H1 (cell line): Measurements from ENCODE around the gene CHMP4B. TPM values are rescaled to one million over a fixed set of nuclear protein-coding genes. Genes with fewer than 3 reads are reported as not detected.

Experiments used
- CTCF ChIA-PET: fragments of 300-600 bp; sonication (Branson Sonifier 250); formaldehyde crosslinking; loops from one replicate; lab custom pipeline; 2021; ENCODE audit not compliant: partially characterized antibody; lab: Charles Lee
- POLR2A ChIA-PET: fragments of 300-600 bp; sonication (Branson Sonifier 250); formaldehyde crosslinking; loops from one replicate; lab custom pipeline; 2021; ENCODE audit warnings: inconsistent platforms; ENCODE audit not compliant: partially characterized antibody; lab: Charles Lee
- DNase-seq, 2 experiments: peaks; one replicate each; pipeline versions ENCODE4 v3.0.0 to v3.0.0-alpha.2; 2010 to 2022; ENCODE audit warnings: low spot score in 2 of 2, low read depth in 1 of 2, mixed read lengths in 1 of 2
- FAIRE-seq: peaks from 2 replicates; lab custom pipeline; 2011; peaks lifted over from hg19 to GRCh38; lab: Jason Lieb, UNC
- H2AFZ ChIP-seq: 2 replicates; pipeline ENCODE4 v1.8.1; 2012; ENCODE audit warnings: low read length, inconsistent platforms
- H2AK5ac ChIP-seq: 2 replicates; pipeline ENCODE4 v1.6.1; 2013; ENCODE audit warnings: low read depth, low read length
- H2BK120ac ChIP-seq: replicated peaks from 2 replicates; pipeline ENCODE3; 2013; ENCODE audit warnings: low read depth, low read length, inconsistent platforms
- H2BK12ac ChIP-seq: 2 replicates; pipeline ENCODE4 v1.6.1; 2013; ENCODE audit warnings: low read depth, low read length
- H2BK15ac ChIP-seq: 2 replicates; pipeline ENCODE4 v1.6.1; 2013; ENCODE audit warnings: low read length
- H2BK20ac ChIP-seq: 2 replicates; pipeline ENCODE4 v1.6.1; 2013; ENCODE audit warnings: low read length
- H2BK5ac ChIP-seq: 2 replicates; pipeline ENCODE4 v1.6.1; 2013; ENCODE audit warnings: low read depth, low read length
- H3K14ac ChIP-seq: 2 replicates; pipeline ENCODE4 v1.6.1; 2013; ENCODE audit warnings: inconsistent platforms; ENCODE audit not compliant: insufficient read length
- H3K18ac ChIP-seq: 2 replicates; pipeline ENCODE4 v1.6.1; 2013; ENCODE audit warnings: low read length; ENCODE audit errors: extremely low read depth
- H3K23ac ChIP-seq: 2 replicates; pipeline ENCODE4 v1.6.1; 2013; ENCODE audit warnings: inconsistent platforms; ENCODE audit not compliant: insufficient read length
- H3K23me2 ChIP-seq: 2 replicates; pipeline ENCODE4 v1.6.1; 2013; ENCODE audit warnings: low read depth, low read length
- H3K27ac ChIP-seq: 2 replicates; pipeline ENCODE4 v1.6.1; 2011; ENCODE audit warnings: low read depth, low read length, inconsistent platforms
- H3K27me3 ChIP-seq, 4 experiments: replicated peaks in 1 of 4; 1 replicate in 1 of 4; 2 replicates in 3 of 4; pipeline versions ENCODE4 v1.6.1 to v1.8.1; 2011 to 2013; ENCODE audit warnings: low read length in 3 of 4, mild to moderate bottlenecking in 3 of 4, inconsistent platforms in 2 of 4, mixed read lengths in 2 of 4, moderate library complexity in 1 of 4; ENCODE audit not compliant: control insufficient read depth in 3 of 4, insufficient read depth in 3 of 4; ENCODE audit errors: extremely low read depth in 1 of 4
- H3K36me3 ChIP-seq, 4 experiments: 2 replicates each; pipeline versions ENCODE4 v1.6.1 to v1.8.1; 2011 to 2013; ENCODE audit warnings: mild to moderate bottlenecking in 4 of 4, low read length in 3 of 4, moderate library complexity in 2 of 4, control low read depth in 1 of 4, inconsistent platforms in 1 of 4; ENCODE audit not compliant: insufficient read depth in 4 of 4, control insufficient read depth in 2 of 4
- H3K4ac ChIP-seq: replicated peaks from 2 replicates; pipeline ENCODE3; 2013; ENCODE audit warnings: low read length, low read depth, mixed read lengths, inconsistent platforms; ENCODE audit not compliant: insufficient read length
- H3K4me1 ChIP-seq, 4 experiments: replicated peaks in 1 of 4; 1 replicate in 1 of 4; 2 replicates in 3 of 4; pipeline versions ENCODE4 v1.6.1 to v1.8.1; 2011 to 2013; ENCODE audit warnings: low read length in 3 of 4, inconsistent platforms in 2 of 4, mixed read lengths in 1 of 4; ENCODE audit not compliant: insufficient read depth in 4 of 4, control insufficient read depth in 3 of 4
- H3K4me2 ChIP-seq, 2 experiments: 2 replicates each; pipeline versions ENCODE4 v1.6.1 to v1.8.1; 2011 to 2013; ENCODE audit warnings: low read depth in 2 of 2, low read length in 2 of 2, control low read depth in 1 of 2, inconsistent platforms in 1 of 2, mild to moderate bottlenecking in 1 of 2; ENCODE audit not compliant: insufficient read depth in 1 of 2
- H3K4me3 ChIP-seq, 4 experiments: fragments of 200-600, 300-600 bp in 1 of 4; sonication (generic), shearing (Covaris generic), sonication (Bioruptor Twin) in 1 of 4; 2 replicates each; pipeline versions ENCODE4 v1.5.1 to v1.8.1; 2011 to 2016; ENCODE audit warnings: low read length in 4 of 4, low read depth in 3 of 4, control low read depth in 2 of 4, inconsistent platforms in 2 of 4, mild to moderate bottlenecking in 2 of 4, mixed read lengths in 1 of 4, moderate library complexity in 1 of 4; ENCODE audit not compliant: insufficient read depth in 2 of 4; ENCODE audit errors: extremely low read depth in 1 of 4
- H3K56ac ChIP-seq: replicated peaks from 2 replicates; pipeline ENCODE3; 2013; ENCODE audit warnings: low read depth, mild to moderate bottlenecking, mixed read lengths, low read length, inconsistent platforms; ENCODE audit not compliant: insufficient read length
- H3K79me1 ChIP-seq: 2 replicates; pipeline ENCODE4 v1.6.1; 2013; ENCODE audit warnings: low read depth, low read length, control low read depth
- H3K79me2 ChIP-seq, 2 experiments: 2 replicates each; pipeline versions ENCODE4 v1.6.1 to v1.8.1; 2012 to 2013; ENCODE audit warnings: low read length in 2 of 2, mild to moderate bottlenecking in 2 of 2, inconsistent platforms in 1 of 2; ENCODE audit not compliant: insufficient read depth in 2 of 2, control insufficient read depth in 1 of 2
- H3K9ac ChIP-seq, 4 experiments: replicated peaks in 1 of 4; 1 replicate in 1 of 4; 2 replicates in 3 of 4; pipeline versions ENCODE4 v1.6.1 to v1.8.1; 2011 to 2013; ENCODE audit warnings: low read depth in 3 of 4, low read length in 3 of 4, control low read depth in 2 of 4, mild to moderate bottlenecking in 2 of 4, moderate library complexity in 2 of 4, inconsistent platforms in 1 of 4; ENCODE audit errors: extremely low read depth in 1 of 4
- H3K9me3 ChIP-seq, 2 experiments: 2 replicates each; pipeline versions ENCODE4 v1.6.1 to v1.8.1; 2012 to 2013; ENCODE audit warnings: mild to moderate bottlenecking in 2 of 2, moderate library complexity in 2 of 2, control low read depth in 1 of 2, inconsistent platforms in 1 of 2, low read depth in 1 of 2, low read length in 1 of 2, mixed read lengths in 1 of 2; ENCODE audit not compliant: insufficient read depth in 2 of 2
- H4K20me1 ChIP-seq, 2 experiments: replicated peaks in 1 of 2; 2 replicates each; pipeline versions ENCODE3 to v1.8.1; 2011 to 2013; ENCODE audit warnings: inconsistent platforms in 2 of 2, low read length in 2 of 2, mild to moderate bottlenecking in 1 of 2; ENCODE audit not compliant: insufficient read depth in 2 of 2, control insufficient read depth in 1 of 2
- H4K5ac ChIP-seq: 2 replicates; pipeline ENCODE4 v1.6.1; 2013; ENCODE audit warnings: low read length, low read depth, mixed read lengths, inconsistent platforms; ENCODE audit not compliant: insufficient read length
- H4K8ac ChIP-seq: 2 replicates; pipeline ENCODE4 v1.8.0; 2013; ENCODE audit warnings: mild to moderate bottlenecking, moderate library complexity, low read length, inconsistent platforms; ENCODE audit not compliant: insufficient read depth; ENCODE audit errors: extremely low read depth
- H4K91ac ChIP-seq: replicated peaks from 2 replicates; pipeline ENCODE3; 2013; ENCODE audit warnings: low read length, mixed read lengths, inconsistent platforms; ENCODE audit not compliant: insufficient read length
- ASH2L ChIP-seq: fragments of 200-600, 300-600 bp; sonication (generic); IDR thresholded peaks from one replicate; pipeline ENCODE4 v1.7.1; 2017; ENCODE audit warnings: low read length
- BACH1 ChIP-seq: IDR thresholded peaks from 2 replicates; pipeline ENCODE4 v1.6.1; 2012; ENCODE audit warnings: low read length, improper control_type of control experiment
- CBX8 ChIP-seq: fragments of 300-800, 300-1000 bp; sonication (generic); IDR thresholded peaks from 2 replicates; pipeline ENCODE4 v1.7.1; 2016; ENCODE audit warnings: low read depth, low read length, borderline replicate concordance
- CHD1 ChIP-seq: IDR thresholded peaks from 2 replicates; pipeline ENCODE4 v1.6.1; 2012; ENCODE audit warnings: low read depth, low read length, improper control_type of control experiment
- HDAC6 ChIP-seq: IDR thresholded peaks from one replicate; pipeline ENCODE4 v1.7.1; 2012; ENCODE audit warnings: low read depth, mild to moderate bottlenecking, inconsistent platforms, low read length, moderate library complexity
- JUN ChIP-seq: IDR thresholded peaks from 2 replicates; pipeline ENCODE4 v1.6.1; 2011; ENCODE audit warnings: low read depth, mild to moderate bottlenecking, improper control_type of control experiment, low read length
- MAX ChIP-seq: IDR thresholded peaks from 2 replicates; pipeline ENCODE4 v1.6.1; 2012; ENCODE audit warnings: inconsistent platforms
- NANOG ChIP-seq: IDR thresholded peaks from 2 replicates; pipeline ENCODE4 v1.6.1; 2011; ENCODE audit warnings: low read length, low read depth, mild to moderate bottlenecking, inconsistent platforms; ENCODE audit not compliant: insufficient read depth, poor library complexity, severe bottlenecking
- NRF1 ChIP-seq: IDR thresholded peaks from 2 replicates; pipeline ENCODE4 v1.6.1; 2011; ENCODE audit warnings: mild to moderate bottlenecking, low read depth, low read length, improper control_type of control experiment
- POLR2A ChIP-seq, 2 experiments: IDR thresholded peaks; 1 replicate in 1 of 2; 2 replicates in 1 of 2; pipeline ENCODE4 v1.6.1; 2011; ENCODE audit warnings: low read depth in 2 of 2, low read length in 2 of 2, mild to moderate bottlenecking in 2 of 2; ENCODE audit errors: control extremely low read depth in 1 of 2
- RNF2 ChIP-seq: fragments of 200-900, 300-1000 bp; sonication (generic); IDR thresholded peaks from 2 replicates; pipeline ENCODE4 v1.7.1; 2016; ENCODE audit warnings: borderline replicate concordance, low read depth, mild to moderate bottlenecking, antibody characterized with exemption, low read length; ENCODE audit not compliant: poor library complexity, severe bottlenecking; ENCODE audit errors: missing control alignments
- SAP30 ChIP-seq: fragments of 300-600 bp; sonication (generic); IDR thresholded peaks from 2 replicates; pipeline ENCODE4 v1.7.1; 2012; ENCODE audit warnings: low read length, moderate library complexity, mild to moderate bottlenecking, inconsistent platforms; ENCODE audit not compliant: insufficient read depth, insufficient replicate concordance
- SP2 ChIP-seq: IDR thresholded peaks from 2 replicates; pipeline ENCODE4 v1.6.1; 2012; ENCODE audit warnings: mild to moderate bottlenecking, low read length, inconsistent platforms
- SRF ChIP-seq: IDR thresholded peaks from 2 replicates; pipeline ENCODE4 v1.6.1; 2011; ENCODE audit warnings: mild to moderate bottlenecking, low read depth, low read length, moderate library complexity
- TAF7 ChIP-seq: optimal IDR thresholded peaks from 2 replicates; pipeline ENCODE3; 2011; ENCODE audit warnings: low read depth, mild to moderate bottlenecking, inconsistent platforms, low read length, moderate library complexity, borderline replicate concordance
- WGBS, 2 experiments: shearing (Covaris generic) in 1 of 2; methylation state at CpG; one replicate each; pipeline versions ENCODE4 v1.1.6 to v1.1.7; 2013 to 2015; ENCODE audit warnings: low lambda C conversion rate in 2 of 2, mixed read lengths in 2 of 2, inconsistent platforms in 1 of 2, low coverage in 1 of 2, missing lambda C conversion rate in 1 of 2; ENCODE audit not compliant: insufficient replicate concordance in 2 of 2, insufficient coverage in 1 of 2, insufficient read length in 1 of 2; ENCODE audit errors: extremely low coverage in 1 of 2, missing lambda C conversion rate in 1 of 2; 5-methylcytosine and 5-hydroxymethylcytosine counted together
- polyA plus RNA-seq, 7 experiments: library from polyadenylated mRNA; depleted of rRNA in 3 of 7; stranded (reverse) in 5 of 7; unstranded in 2 of 7; fragments of >200 nt in 5 of 7; fragments of 200-250 nt in 2 of 7; gene quantifications; 1 replicate in 5 of 7; 2 replicates in 1 of 7; 4 replicates in 1 of 7; pipeline versions ENCODE4 v1.2.1 to v1.2.3, GENCODE V29; 2011 to 2013; ENCODE audit warnings: missing spikeins in 2 of 7, mixed read lengths in 2 of 7
- total RNA-seq: library from RNA; stranded (reverse); fragmentation: NEBNext Ultra II Directional; extraction: Animal tissue kit (Norgen Biotek cat#: 25700); gene quantifications from 2 replicates; pipeline ENCODE4 v1.2.1, GENCODE V29; 2021

Gene CHMP4B
- total and polyA plus RNA-seq, 2 of the 8 experiments (the other 6 are each of a cell fraction or from before 2014, with no cell fraction given), result 38.6 to 66.3 TPM

- Histone ChIP-seq H3K4me3 (no peak overlapping the region), H4K20me1 (no peaks in the 10 kb centered on the region), H3K4me1 (peaks cover 0 to 1% (median 0%) of the 10 kb centered on the region in 4 experiments; a peak in 2 of 7 replicates), H2BK20ac (no peak overlapping the region), H4K5ac (no peak overlapping the region), H2AK5ac (no peak overlapping the region), H3K79me1 (no peaks in the 10 kb centered on the region), H3K23me2 (no peaks in the 10 kb centered on the region), H3K9ac (no peak overlapping the region), H2BK15ac (no peak overlapping the region), H4K91ac (peak overlapping the region; percentile 54), H3K27ac (no peak overlapping the region), H2BK5ac (no peak overlapping the region), H3K36me3 (no peaks in the 10 kb centered on the region), H3K18ac (no peak overlapping the region), H3K4ac (no peak overlapping the region), H3K9me3 (no peaks in the 10 kb centered on the region; a peak in 1 of 4 replicates), H2AFZ (no peak overlapping the region), H2BK120ac (no peak overlapping the region), H2BK12ac (peak overlapping the region; percentile 27; the same call in 1 of the 2 replicates), H4K8ac (no peak overlapping the region), H3K23ac (no peak overlapping the region), H3K4me2 (no peak overlapping the region), H3K27me3 (no peaks in the 10 kb centered on the region), H3K79me2 (no peaks in the 10 kb centered on the region), H3K14ac (no peak overlapping the region), H3K56ac (no peak overlapping the region)
- ChIA-PET CTCF (interaction anchor here (0.7 to 3.9 kb wide), 13 partner anchors 9 to 187 kb away, joined by 3 to 21 read pairs (median 4); no protein-coding TSS in a partner anchor), POLR2A (no interaction called here)
- 83% methylated on average over 6 of the region's 7 CpGs; no CpG with 5 or more reads in 1 of the 2 experiments for WGBS, 2 experiments
- DNase-seq, result no peak
- FAIRE-seq, result no peak
- TF ChIP-seq SP2 (no peak), HDAC6 (no peak), SRF (no peak), SAP30 (no peak), NRF1 (no peak), POLR2A (IDR thresholded peaks at IDR 0.05; ENCODE audit: control extremely low read depth in 1 of 2, low read depth in 2 of 2, low read length in 2 of 2) (no peak), CHD1 (no peak), BACH1 (no peak), RNF2 (no peak), MAX (no peak), CBX8 (no peak), ASH2L (no peak), TAF7 (no peak), NANOG (no peak), JUN (no peak)
Measured at GRCh38 chr20:33899106-33899505, 88.0 kb downstream of the CHMP4B start.
